ENCODE measurements around the gene SCYL1.
"Not testable (repeated sequence)": the region's sequence is repeated elsewhere in the genome, so short reads cannot be mapped to it uniquely, and the experiment has no call there.

SCYL1 gene

GRCh38 chr11:65552388-65552951 is 27.6 kb downstream of the SCYL1 start:
- no peak for DNase-seq (ENCODE audit: low read depth in 2 of 2, low spot score in 1 of 2)

GRCh38 chr11:65553301-65554001 is 28.6 kb downstream of the SCYL1 start:
- peak in 1 of 2 donors; percentile 37 for DNase-seq (ENCODE audit: low read depth in 2 of 2, low spot score in 1 of 2)

GRCh38 chr11:65554057-65554818 is 29.4 kb downstream of the SCYL1 start:
- no peak for DNase-seq (ENCODE audit: low read depth in 2 of 2, low spot score in 1 of 2)

- DNase-seq (ENCODE audit: low read depth in 2 of 2, low spot score in 1 of 2): no peak
These were observed 30.1 kb downstream of the SCYL1 start for GRCh38 chr11:65554842-65555430.

GRCh38 chr11:65555693-65556231 is 30.9 kb downstream of the SCYL1 start:
- DNase-seq (ENCODE audit: low read depth in 2 of 2, low spot score in 1 of 2): no peak

- DNase-seq (ENCODE audit: low read depth in 2 of 2, low spot score in 1 of 2): no peak
These were observed 31.8 kb downstream of the SCYL1 start for GRCh38 chr11:65556470-65557279.

GRCh38 chr11:65557280-65558001 is 32.6 kb downstream of the SCYL1 start:
- DNase-seq (ENCODE audit: low read depth in 2 of 2, low spot score in 1 of 2): no peak

- peak in 1 of 2 donors; percentile 30 for DNase-seq (ENCODE audit: low read depth in 2 of 2, low spot score in 1 of 2)
These were observed 33.4 kb downstream of the SCYL1 start, which contains the start of gene LTBP3 for GRCh38 chr11:65558002-65558929. Gene LTBP3, minus strand, starts transcription at chr11:65558359. Its CDS starts 400 bp downstream, at chr11:65557959.

GRCh38 chr11:65558930-65559509 is 34.1 kb downstream of the SCYL1 start:
- no peak for DNase-seq (ENCODE audit: low read depth in 2 of 2, low spot score in 1 of 2)

- DNase-seq (ENCODE audit: low read depth in 2 of 2, low spot score in 1 of 2): no peak
These were observed 34.7 kb downstream of the SCYL1 start for GRCh38 chr11:65559535-65559934.

GRCh38 chr11:65559951-65560537 is 35.2 kb downstream of the SCYL1 start:
- DNase-seq (ENCODE audit: low read depth in 2 of 2, low spot score in 1 of 2): no peak

GRCh38 chr11:65560555-65561418 is 35.9 kb downstream of the SCYL1 start:
- DNase-seq (ENCODE audit: low read depth in 2 of 2, low spot score in 1 of 2): no peak

- DNase-seq (ENCODE audit: low read depth in 2 of 2, low spot score in 1 of 2): no peak
These were observed 37.1 kb downstream of the SCYL1 start for GRCh38 chr11:65562020-65562419.

GRCh38 chr11:65562788-65563187 is 37.9 kb downstream of the SCYL1 start:
- DNase-seq (ENCODE audit: low read depth in 2 of 2, low spot score in 1 of 2): no peak

GRCh38 chr11:65563601-65564000 is 38.7 kb downstream of the SCYL1 start:
- DNase-seq (ENCODE audit: low read depth in 2 of 2, low spot score in 1 of 2): no peak

GRCh38 chr11:65564879-65565559 is 40.1 kb downstream of the SCYL1 start:
- DNase-seq (ENCODE audit: low read depth in 2 of 2, low spot score in 1 of 2): not testable (repeated sequence)
